Skeletal muscle tissue (tissue), 4 donors: ENCODE data around the gene ANKDD1B. TPM values are rescaled to one million over a fixed set of nuclear protein-coding genes. Genes with fewer than 3 reads are reported as not detected.
"Not testable (repeated sequence)": the region's sequence is repeated elsewhere in the genome, so short reads cannot be mapped to it uniquely, and the experiment has no call there.

Source experiments
- H3K27ac ChIP-seq: one replicate; pipeline ENCODE4 v1.7.0; 2013; ENCODE audit warnings: mild to moderate bottlenecking, low read depth, low read length, inconsistent platforms
- H3K27me3 ChIP-seq, 3 donors: one replicate each; pipeline ENCODE4 v1.7.0; 2013; ENCODE audit warnings: low read length in 3 of 3; ENCODE audit not compliant: control insufficient read depth in 3 of 3, insufficient read depth in 3 of 3
- H3K36me3 ChIP-seq, 3 donors: one replicate each; pipeline ENCODE4 v1.7.0; 2013; ENCODE audit warnings: low read length in 3 of 3; ENCODE audit not compliant: control insufficient read depth in 3 of 3, insufficient read depth in 3 of 3
- H3K4me1 ChIP-seq, 3 donors: one replicate each; pipeline ENCODE4 v1.7.0; 2013; ENCODE audit warnings: low read length in 3 of 3, mild to moderate bottlenecking in 3 of 3; ENCODE audit not compliant: control insufficient read depth in 3 of 3, insufficient read depth in 3 of 3
- H3K4me3 ChIP-seq, 3 donors: one replicate each; pipeline ENCODE4 v1.7.0; 2013; ENCODE audit warnings: low read length in 3 of 3
- H3K9ac ChIP-seq, 3 donors: one replicate each; pipeline ENCODE4 v1.7.0; 2013; ENCODE audit warnings: low read length in 3 of 3, mild to moderate bottlenecking in 3 of 3, moderate library complexity in 2 of 3, low read depth in 1 of 3
- H3K9me3 ChIP-seq, 3 donors: one replicate each; pipeline ENCODE4 v1.7.0; 2013; ENCODE audit warnings: low read length in 3 of 3; ENCODE audit not compliant: control insufficient read depth in 3 of 3
- total RNA-seq: library from RNA; depleted of rRNA; stranded (reverse); fragments of >200 nt; gene quantifications from one replicate; pipeline ENCODE4 v1.2.3, GENCODE V29; 2014
- donor health status: Osteomylitis.

Gene ANKDD1B
- total RNA-seq, 1 donor from 2014 or later, result 3.7 TPM

DNA sequence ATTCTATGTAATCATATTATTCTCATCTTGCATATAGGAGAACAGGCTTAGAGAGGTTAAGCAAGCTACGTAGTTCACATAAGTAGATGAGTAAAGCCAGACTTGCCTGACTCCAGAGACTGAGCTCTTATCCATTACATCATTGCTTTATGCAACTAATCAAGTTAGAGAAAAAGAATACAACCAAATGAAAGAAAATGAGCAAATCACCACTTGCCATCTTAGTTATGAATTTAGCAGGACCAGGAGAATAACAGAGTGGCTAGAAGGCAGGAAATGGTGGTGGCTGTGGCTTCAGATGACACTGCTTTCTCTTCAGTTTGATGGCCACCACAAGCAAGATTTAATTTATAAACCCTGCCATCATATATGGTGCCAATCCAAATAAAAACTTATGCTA, 79.4 kb downstream of the ANKDD1B start:
- no peak overlapping the region for H3K27ac ChIP-seq
- H3K9me3 ChIP-seq, result no peaks in the 10 kb centered on the region
- no peaks in the 10 kb centered on the region for H3K4me1 ChIP-seq
- H3K36me3 ChIP-seq, result peaks cover 0 to 48% (median 14%) of the 10 kb centered on the region in 3 donors
- no peaks in the 10 kb centered on the region for H3K27me3 ChIP-seq
- no peak overlapping the region for H3K4me3 ChIP-seq
- no peak overlapping the region for H3K9ac ChIP-seq

DNA sequence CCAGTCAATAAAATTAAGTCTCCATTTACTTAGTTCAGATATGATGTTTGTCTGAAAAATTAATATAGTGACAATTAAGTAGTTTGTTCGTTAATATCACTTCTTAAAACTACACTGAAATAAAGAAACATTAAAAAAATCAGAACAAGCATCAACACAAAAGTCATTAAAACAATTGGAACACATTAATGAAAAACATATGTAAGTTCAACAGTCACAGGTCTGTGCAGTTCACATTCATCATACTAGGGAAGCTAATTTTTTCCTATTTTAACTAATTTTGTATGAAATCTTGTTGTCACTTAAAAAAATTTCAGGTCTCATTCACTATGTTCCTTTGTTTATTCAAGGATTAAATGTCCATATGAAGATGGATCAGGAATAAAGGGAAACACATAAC, 83.5 kb downstream of the ANKDD1B start:
- Histone ChIP-seq H3K27ac (no peak overlapping the region), H3K27me3 (no peaks in the 10 kb centered on the region), H3K4me3 (no peak overlapping the region), H3K9ac (no peak overlapping the region), H3K36me3 (peaks cover 0 to 19% (median 11%) of the 10 kb centered on the region in 3 donors), H3K4me1 (no peaks in the 10 kb centered on the region), H3K9me3 (no peaks in the 10 kb centered on the region)

DNA sequence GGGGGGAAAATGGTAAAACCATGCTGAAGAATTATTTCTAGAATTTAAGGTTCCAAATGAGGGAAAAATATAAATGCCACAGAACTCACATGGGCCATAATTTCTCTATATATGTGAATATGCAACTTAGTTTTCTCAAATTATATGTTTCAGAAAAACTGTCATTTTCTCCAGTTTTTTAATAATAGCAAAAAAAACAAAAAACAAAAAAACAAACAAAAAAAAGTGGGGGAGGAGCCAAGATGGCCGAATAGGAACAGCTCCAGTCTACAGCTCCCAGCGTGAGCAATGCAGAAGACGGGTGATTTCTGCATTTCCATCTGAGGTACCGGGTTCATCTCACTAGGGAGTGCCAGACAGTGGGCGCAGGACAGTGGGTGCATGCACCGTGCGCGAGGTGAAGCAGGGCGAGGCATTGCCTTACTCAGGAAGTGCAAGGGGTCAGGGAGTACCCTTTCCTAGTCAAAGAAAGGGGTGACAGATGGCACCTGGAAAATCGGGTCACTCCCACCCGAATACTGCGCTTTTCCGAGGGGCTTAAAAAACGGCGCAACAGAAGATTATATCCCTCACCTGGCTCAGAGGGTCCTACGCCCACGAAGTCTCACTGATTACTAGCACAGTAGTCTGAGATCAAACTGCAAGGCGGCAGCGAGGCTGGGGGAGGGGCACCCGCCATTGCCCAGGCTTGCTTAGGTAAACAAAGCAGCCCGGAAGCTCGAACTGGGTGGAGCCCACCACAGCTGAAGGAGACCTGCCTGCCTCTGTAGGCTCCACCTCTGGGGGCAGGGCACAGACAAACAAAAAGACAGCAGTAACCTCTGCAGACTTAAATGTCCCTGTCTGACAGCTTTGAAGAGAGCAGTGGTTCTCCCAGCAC, 84.5 kb downstream of the ANKDD1B start:
- not testable (repeated sequence) for H3K9me3 ChIP-seq, H3K9ac ChIP-seq, H3K27me3 ChIP-seq, H3K4me3 ChIP-seq, H3K4me1 ChIP-seq, H3K27ac ChIP-seq
- peaks cover 0 to 14% (median 5%) of the 10 kb centered on the region in 3 donors for H3K36me3 ChIP-seq

DNA sequence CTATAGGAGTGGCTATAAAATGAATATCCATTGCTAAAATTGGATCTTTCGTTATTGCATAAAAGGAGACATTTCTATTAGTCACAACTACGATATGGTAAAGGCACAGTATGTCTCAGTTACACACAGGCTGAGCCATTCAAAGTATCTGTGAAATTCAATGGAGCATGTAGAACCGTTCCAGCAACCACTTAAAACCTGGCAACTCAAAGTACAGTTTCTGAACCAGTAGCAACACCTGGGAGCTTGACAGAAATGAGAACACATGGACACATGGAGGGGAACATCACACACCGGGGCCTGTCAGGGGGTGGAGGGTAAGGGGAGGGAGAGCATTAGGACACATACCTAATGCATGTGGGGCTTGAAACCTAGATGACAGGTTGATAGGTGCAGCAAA, 90.6 kb downstream of the ANKDD1B start:
- Histone ChIP-seq H3K4me3 (no peak overlapping the region), H3K27me3 (no peaks in the 10 kb centered on the region), H3K9ac (no peak overlapping the region), H3K9me3 (no peaks in the 10 kb centered on the region), H3K27ac (no peak overlapping the region), H3K4me1 (no peaks in the 10 kb centered on the region), H3K36me3 (peaks cover 0 to 19% (median 18%) of the 10 kb centered on the region in 3 donors)

DNA sequence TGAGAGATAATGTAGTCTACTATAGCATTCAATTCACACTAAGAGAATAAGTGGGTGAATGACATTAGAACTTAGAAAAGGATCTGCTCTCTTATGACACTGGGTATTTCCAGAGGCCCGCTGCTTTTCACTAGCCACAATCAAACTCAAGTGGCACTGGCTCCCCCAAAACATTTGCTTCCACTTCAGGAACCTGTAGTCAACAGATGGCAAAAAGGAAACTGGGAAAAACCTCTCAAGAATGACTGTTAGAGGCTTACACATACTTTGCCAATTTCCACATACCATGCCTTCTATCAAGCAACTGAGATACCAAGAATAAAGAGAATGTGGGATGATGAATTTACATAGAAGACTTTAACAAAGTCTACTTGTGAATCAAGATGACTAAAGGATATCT, 94.8 kb downstream of the ANKDD1B start:
- Histone ChIP-seq H3K36me3 (peaks cover 0 to 22% (median 19%) of the 10 kb centered on the region in 3 donors), H3K9me3 (no peaks in the 10 kb centered on the region), H3K9ac (no peak overlapping the region), H3K27me3 (no peaks in the 10 kb centered on the region), H3K4me3 (no peak overlapping the region), H3K27ac (no peak overlapping the region), H3K4me1 (no peaks in the 10 kb centered on the region)

DNA sequence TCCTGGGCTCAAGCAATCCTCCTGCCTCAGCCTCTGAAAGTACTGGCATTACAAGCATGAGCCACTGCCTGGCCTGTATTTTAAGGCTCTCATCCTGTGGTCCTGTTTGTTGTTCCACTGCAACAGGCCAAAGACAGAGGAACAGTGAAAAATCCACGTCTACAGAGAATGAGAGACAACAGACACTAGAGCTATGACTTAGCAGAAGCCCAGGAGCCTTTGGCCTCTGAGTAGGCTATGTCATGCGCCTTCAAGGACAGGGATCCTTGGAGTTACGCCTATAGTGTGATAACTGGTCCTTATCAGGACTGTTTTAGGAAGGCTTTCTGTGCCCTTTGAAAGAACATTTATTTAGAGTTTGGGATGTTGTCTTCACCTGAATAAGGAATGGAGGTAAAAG, 95.5 kb downstream of the ANKDD1B start:
- Histone ChIP-seq H3K9ac (no peak overlapping the region), H3K27me3 (no peaks in the 10 kb centered on the region), H3K36me3 (peaks cover 0 to 22% (median 18%) of the 10 kb centered on the region in 3 donors), H3K4me3 (no peak overlapping the region), H3K27ac (no peak overlapping the region), H3K4me1 (no peaks in the 10 kb centered on the region), H3K9me3 (no peaks in the 10 kb centered on the region)

DNA sequence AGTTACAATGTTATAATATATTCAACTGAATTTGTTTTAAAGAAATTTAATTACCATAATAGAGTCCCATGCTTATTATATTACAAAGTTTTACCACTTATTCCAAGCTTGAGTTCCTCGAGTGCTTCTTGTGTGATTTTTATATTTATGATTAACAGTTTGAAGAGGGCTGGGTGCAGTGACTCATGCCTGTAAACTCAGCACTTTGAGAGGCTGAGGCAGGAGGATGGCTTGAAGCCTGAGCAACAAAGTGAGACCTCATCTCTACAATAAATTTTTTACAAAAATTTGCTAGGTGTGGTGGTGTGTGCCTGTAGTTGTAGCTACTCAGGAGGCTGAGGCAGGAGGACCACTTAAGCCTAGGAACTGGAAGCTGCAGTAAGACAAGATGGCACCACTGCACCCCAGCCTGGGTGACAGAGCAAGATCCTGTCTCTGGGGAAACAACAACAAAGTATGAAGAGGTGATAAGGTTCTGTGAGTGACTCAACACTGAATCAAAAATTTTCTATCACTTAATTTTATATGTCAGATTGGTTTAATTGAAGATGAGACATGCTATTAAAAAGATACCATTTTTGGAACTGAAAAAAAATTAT, 96.8 kb downstream of the ANKDD1B start:
- Histone ChIP-seq H3K9me3 (no peaks in the 10 kb centered on the region), H3K27ac (no peak overlapping the region), H3K4me3 (no peak overlapping the region), H3K4me1 (no peaks in the 10 kb centered on the region), H3K9ac (no peak overlapping the region), H3K36me3 (peaks cover 0 to 12% (median 8%) of the 10 kb centered on the region in 3 donors), H3K27me3 (no peaks in the 10 kb centered on the region)

DNA sequence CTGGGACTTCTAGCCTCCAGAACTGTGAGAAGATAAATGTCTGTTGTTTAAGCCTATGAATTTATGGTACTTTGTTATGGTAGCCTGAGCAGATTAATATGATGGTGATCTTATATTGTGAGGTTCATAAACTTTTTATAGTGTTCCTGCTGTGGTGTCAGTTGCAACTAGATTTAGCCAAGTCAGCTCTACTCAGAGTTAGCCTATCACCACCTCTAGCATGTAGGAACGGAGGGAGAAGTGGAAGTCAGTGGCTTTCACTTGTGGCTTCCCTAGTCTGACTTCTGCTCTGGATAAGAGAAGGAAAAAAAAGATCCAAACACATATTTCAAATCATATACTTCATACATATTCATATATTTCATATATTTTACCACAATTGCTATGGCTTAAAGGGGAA, 99.4 kb downstream of the ANKDD1B start:
- H3K36me3 ChIP-seq, result peaks cover 0 to 9% (median 2%) of the 10 kb centered on the region in 3 donors
- no peaks in the 10 kb centered on the region for H3K27me3 ChIP-seq
- H3K27ac ChIP-seq, result no peak overlapping the region
- H3K9ac ChIP-seq, result no peak overlapping the region
- no peaks in the 10 kb centered on the region for H3K9me3 ChIP-seq
- H3K4me3 ChIP-seq, result no peak overlapping the region
- H3K4me1 ChIP-seq, result peaks cover 0 to under 1% (median 0%) of the 10 kb centered on the region in 3 donors

DNA sequence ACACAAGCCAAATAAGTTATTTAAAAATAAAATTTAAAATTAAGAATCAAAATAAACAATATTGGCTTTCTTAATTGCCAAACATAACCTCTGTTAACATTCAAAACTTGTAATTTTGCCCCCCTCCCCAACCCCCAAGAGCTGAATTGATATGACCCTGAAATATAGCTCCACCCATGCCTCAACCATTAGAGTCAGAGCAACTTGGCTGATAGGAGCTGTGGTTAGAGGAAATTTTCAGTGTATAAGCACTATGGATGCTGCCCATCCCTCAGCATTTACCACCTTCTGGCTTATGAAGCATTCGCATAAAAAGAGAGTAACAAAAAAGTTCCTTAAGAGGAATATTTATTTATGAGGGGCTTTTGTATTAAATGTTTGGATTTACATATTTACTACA, 99.9 kb downstream of the ANKDD1B start:
- Histone ChIP-seq H3K9ac (no peak overlapping the region), H3K36me3 (peaks cover 0 to 9% (median 2%) of the 10 kb centered on the region in 3 donors), H3K27ac (no peak overlapping the region)

DNA sequence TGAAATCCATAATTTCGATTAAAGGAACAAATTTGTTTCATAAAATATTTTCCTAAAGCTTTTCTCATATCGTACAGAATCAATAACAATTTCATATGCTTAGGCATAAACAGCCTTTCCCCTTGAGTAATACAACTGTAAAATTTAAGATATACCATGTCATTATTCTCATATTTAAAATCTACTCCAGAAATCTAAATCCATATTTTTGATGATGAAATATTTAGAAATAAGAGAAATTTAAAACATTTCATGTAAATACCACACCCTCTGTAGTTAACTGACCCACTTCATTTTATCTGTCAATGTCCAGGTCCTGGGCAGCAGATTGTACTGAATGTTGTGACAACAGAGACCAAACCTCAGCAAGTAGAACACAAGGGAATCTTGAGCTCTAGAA, 100.8 kb downstream of the ANKDD1B start:
- Histone ChIP-seq H3K9ac (no peak overlapping the region), H3K4me1 (peaks cover 4 to 13% (median 5%) of the 10 kb centered on the region in 3 donors), H3K27me3 (no peaks in the 10 kb centered on the region), H3K4me3 (no peak overlapping the region), H3K36me3 (peaks cover 0 to 9% (median 2%) of the 10 kb centered on the region in 3 donors), H3K27ac (no peak overlapping the region), H3K9me3 (no peaks in the 10 kb centered on the region)

More for the DNA sequence above, 99.9 kb downstream of the ANKDD1B start:
- Histone ChIP-seq H3K4me1 (peaks cover 0 to 6% (median 0%) of the 10 kb centered on the region in 3 donors), H3K4me3 (no peak overlapping the region), H3K9me3 (no peaks in the 10 kb centered on the region), H3K27me3 (no peaks in the 10 kb centered on the region)
